A673 (cell line): ENCODE results near the gene FLOT2. TPM values are rescaled to one million over a fixed set of nuclear protein-coding genes. Genes with fewer than 3 reads are reported as not detected.

Experiments used
- BruUV-seq: library from RNA; stranded (reverse); fragments of 400-500 nt; replicated peaks from 2 replicates; lab custom pipeline; 2021; lab: Mats Ljungman, UMichigan
- CTCF ChIA-PET: fragments of 300-600 bp; sonication (Branson Sonifier 250); formaldehyde crosslinking; loops from one replicate; lab custom pipeline; 2022; ENCODE audit warnings: antibody characterized with exemption; lab: Charles Lee
- POLR2A ChIA-PET: fragments of 300-600 bp; sonication (Branson Sonifier 250); formaldehyde crosslinking; loops from one replicate; lab custom pipeline; 2022; ENCODE audit warnings: antibody characterized with exemption; ENCODE audit not compliant: low non-redundant PET; lab: Charles Lee
- DNase-seq: peaks from one replicate; pipeline ENCODE4 v3.0.0-alpha.2; 2015; ENCODE audit warnings: low spot score
- H3K27ac ChIP-seq: fragments of 200-600 bp; sonication (generic); 2 replicates; pipeline ENCODE4 v1.5.1; 2016; ENCODE audit warnings: mixed run types, low read depth, mild to moderate bottlenecking, mixed read lengths, antibody characterized with exemption, low read length; ENCODE audit not compliant: poor library complexity, severe bottlenecking
- H3K27me3 ChIP-seq: fragments of 200-600 bp; sonication (generic); replicated peaks from 2 replicates; pipeline ENCODE4 v1.6.1; 2017; ENCODE audit warnings: mixed run types, low read depth, mild to moderate bottlenecking, mixed read lengths, antibody characterized with exemption, low read length; ENCODE audit not compliant: insufficient read depth, poor library complexity
- H3K36me3 ChIP-seq: fragments of 200-600 bp; sonication (generic); 2 replicates; pipeline ENCODE4 v1.6.1; 2016; ENCODE audit warnings: mixed run types, mild to moderate bottlenecking, mixed read lengths, antibody characterized with exemption, low read length; ENCODE audit not compliant: insufficient read depth, poor library complexity, severe bottlenecking
- H3K4me1 ChIP-seq: fragments of 200-600 bp; sonication (generic); 2 replicates; pipeline ENCODE4 v1.6.1; 2017; ENCODE audit warnings: mixed run types, mild to moderate bottlenecking, mixed read lengths, antibody characterized with exemption, low read length; ENCODE audit not compliant: insufficient read depth, poor library complexity, severe bottlenecking
- H3K4me3 ChIP-seq: fragments of 200-600 bp; sonication (generic); 2 replicates; pipeline ENCODE4 v1.5.1; 2016; ENCODE audit warnings: low read depth, mixed run types, mild to moderate bottlenecking, mixed read lengths, low read length; ENCODE audit not compliant: poor library complexity, severe bottlenecking
- H3K9me3 ChIP-seq: fragments of 200-600 bp; sonication (generic); 2 replicates; pipeline ENCODE4 v1.6.1; 2016; ENCODE audit warnings: mixed run types, low read depth, mild to moderate bottlenecking, mixed read lengths, antibody characterized with exemption, low read length; ENCODE audit not compliant: poor library complexity, severe bottlenecking
- EZH2 ChIP-seq: fragments of 200-600 bp; sonication (generic); IDR thresholded peaks from 2 replicates; pipeline ENCODE4 v1.6.1; 2017; ENCODE audit warnings: borderline replicate concordance, low read depth, mild to moderate bottlenecking, mixed read lengths, antibody characterized with exemption, low read length; ENCODE audit not compliant: poor library complexity, severe bottlenecking
- intact Hi-C: fragments of 100-400 bp; cut with micrococcal nuclease; formaldehyde crosslinking; loops from one replicate; pipeline ENCODE4 v1.10.0; 2022; ENCODE audit not compliant: unreplicated experiment
- total RNA-seq: library from RNA; stranded (reverse); gene quantifications from 2 replicates; pipeline ENCODE4 v1.2.3, GENCODE V29; 2021
- TF ChIP-seq, protein P1 (sequence below): fragments of 300-800, 200-600 bp; sonication (generic); conservative IDR thresholded peaks from 2 replicates; pipeline ENCODE4 v1.5.1; 2017; ENCODE audit warnings: low read depth, mild to moderate bottlenecking, antibody characterized with exemption, low read length, moderate library complexity, mixed read lengths

Gene FLOT2
- total RNA-seq, 1 experiment from 2014 or later = 79.1 TPM

DNA sequence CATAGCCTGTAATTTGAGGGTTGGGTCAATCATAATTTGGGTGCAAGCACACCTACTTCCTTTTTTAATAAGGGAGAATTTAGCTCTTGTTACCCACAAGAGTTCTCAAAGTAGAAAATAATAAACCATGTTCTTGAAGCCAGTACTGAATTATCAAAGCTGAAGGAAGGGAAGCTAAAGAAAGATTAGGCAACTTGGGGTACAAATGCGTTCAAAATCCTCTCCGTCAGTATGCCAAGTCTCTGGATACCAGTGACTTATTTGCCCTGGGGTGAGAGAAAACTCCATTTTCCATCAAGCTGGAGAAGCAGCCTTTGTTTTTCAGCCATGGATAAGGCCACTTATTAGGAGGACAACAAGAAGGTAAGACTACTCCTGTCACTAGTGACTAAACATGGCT is 28.8 kb upstream of the FLOT2 start:
- intact Hi-C loops = no loop called here
- BruUV-seq = no TSS peak
- ChIA-PET POLR2A (no interaction called here), CTCF (no interaction called here)
- H3K9me3 ChIP-seq = no peaks in the 10 kb centered on the region
- DNase-seq = no peak
- H3K4me3 ChIP-seq = no peak overlapping the region
- TF ChIP-seq, protein P1, sequence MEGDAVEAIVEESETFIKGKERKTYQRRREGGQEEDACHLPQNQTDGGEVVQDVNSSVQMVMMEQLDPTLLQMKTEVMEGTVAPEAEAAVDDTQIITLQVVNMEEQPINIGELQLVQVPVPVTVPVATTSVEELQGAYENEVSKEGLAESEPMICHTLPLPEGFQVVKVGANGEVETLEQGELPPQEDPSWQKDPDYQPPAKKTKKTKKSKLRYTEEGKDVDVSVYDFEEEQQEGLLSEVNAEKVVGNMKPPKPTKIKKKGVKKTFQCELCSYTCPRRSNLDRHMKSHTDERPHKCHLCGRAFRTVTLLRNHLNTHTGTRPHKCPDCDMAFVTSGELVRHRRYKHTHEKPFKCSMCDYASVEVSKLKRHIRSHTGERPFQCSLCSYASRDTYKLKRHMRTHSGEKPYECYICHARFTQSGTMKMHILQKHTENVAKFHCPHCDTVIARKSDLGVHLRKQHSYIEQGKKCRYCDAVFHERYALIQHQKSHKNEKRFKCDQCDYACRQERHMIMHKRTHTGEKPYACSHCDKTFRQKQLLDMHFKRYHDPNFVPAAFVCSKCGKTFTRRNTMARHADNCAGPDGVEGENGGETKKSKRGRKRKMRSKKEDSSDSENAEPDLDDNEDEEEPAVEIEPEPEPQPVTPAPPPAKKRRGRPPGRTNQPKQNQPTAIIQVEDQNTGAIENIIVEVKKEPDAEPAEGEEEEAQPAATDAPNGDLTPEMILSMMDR = no peak
- no peak for TF ChIP-seq EZH2
- no peaks in the 10 kb centered on the region for H3K27me3 ChIP-seq
- peaks cover 8% of the 10 kb centered on the region for H3K4me1 ChIP-seq
- peaks cover 41% of the 10 kb centered on the region for H3K36me3 ChIP-seq
- peak overlapping the region; percentile 43 for H3K27ac ChIP-seq

DNA sequence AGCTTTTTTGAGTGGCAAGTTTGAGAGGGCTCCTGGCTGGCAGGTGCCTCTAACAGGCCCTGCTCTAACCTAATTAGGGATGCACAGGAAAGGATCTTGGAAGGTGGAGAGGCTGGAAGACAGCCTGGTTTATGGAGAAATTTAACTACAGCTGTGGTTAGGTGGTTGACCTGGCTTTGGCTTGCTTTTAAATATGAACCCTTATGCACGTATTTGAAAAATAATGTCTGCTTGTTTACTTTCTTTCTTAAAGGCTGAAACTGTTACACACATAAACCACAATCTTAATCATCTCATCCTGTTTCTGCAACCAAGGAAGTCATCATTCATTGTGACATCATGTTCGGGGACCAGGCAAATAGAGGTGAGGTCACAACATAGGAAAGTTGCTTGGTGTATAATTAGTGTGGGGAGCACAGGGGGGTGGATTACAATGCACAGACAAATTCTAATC is 28.4 kb upstream of the FLOT2 start:
- H3K36me3 ChIP-seq = peaks cover 45% of the 10 kb centered on the region
- H3K9me3 ChIP-seq = no peaks in the 10 kb centered on the region
- H3K27ac ChIP-seq = peak overlapping the region; percentile 43
- no peak for DNase-seq
- ChIA-PET POLR2A (no interaction called here), CTCF (no interaction called here)
- no TSS peak for BruUV-seq
- no peak overlapping the region for H3K4me3 ChIP-seq
- TF ChIP-seq, protein P1 = no peak
- no peak for TF ChIP-seq EZH2
- intact Hi-C loops = no loop called here
- H3K4me1 ChIP-seq = peaks cover 8% of the 10 kb centered on the region
- H3K27me3 ChIP-seq = no peaks in the 10 kb centered on the region

DNA sequence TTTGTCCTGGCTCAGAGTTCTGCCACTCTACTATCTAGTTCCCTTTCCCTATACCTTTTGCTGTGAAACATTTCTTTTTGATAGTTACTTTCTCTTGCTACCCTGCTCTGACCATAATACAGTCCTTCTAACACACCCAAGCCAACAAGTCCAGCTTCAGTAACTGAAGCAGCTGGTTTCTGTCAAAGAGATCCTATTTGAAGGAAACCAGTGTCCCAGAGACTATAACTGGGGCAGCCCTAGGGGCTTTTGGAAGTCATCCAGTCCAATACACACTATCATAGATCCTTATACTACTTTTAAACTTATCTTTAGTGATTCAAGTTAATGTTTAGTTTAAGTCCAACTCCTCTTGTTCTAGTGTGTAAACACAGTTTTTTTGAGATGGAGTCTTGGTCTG is 22.7 kb upstream of the FLOT2 start:
- ChIA-PET CTCF (no interaction called here), POLR2A (no interaction called here)

More for the DNA sequence above, 22.7 kb upstream of the FLOT2 start:
- Histone ChIP-seq H3K9me3 (no peaks in the 10 kb centered on the region), H3K4me1 (no peaks in the 10 kb centered on the region), H3K27ac (no peak overlapping the region), H3K36me3 (peaks cover 90% of the 10 kb centered on the region), H3K4me3 (no peak overlapping the region), H3K27me3 (no peaks in the 10 kb centered on the region)
- no TSS peak for BruUV-seq
- TF ChIP-seq, protein P1 = no peak
- TF ChIP-seq EZH2 = no peak
- no peak for DNase-seq
- intact Hi-C loops = no loop called here
